K562 (cell line): Measurements from ENCODE around the gene MIEF1. TPM values are rescaled to one million over a fixed set of nuclear protein-coding genes. Genes with fewer than 3 reads are reported as not detected.

Experiments
- ATF7 ChIP-seq: fragments of 450-650 bp; IDR thresholded peaks from 2 replicates; pipeline ENCODE4 v1.7.1; 2014; ENCODE audit warnings: mild to moderate bottlenecking, moderate library complexity
- BMI1 ChIP-seq: fragments of 150-350 bp; IDR thresholded peaks from 2 replicates; pipeline ENCODE4 v1.6.1; 2014; ENCODE audit warnings: low read length
- ETV6 ChIP-seq, 3 experiments: fragments of 150-350 bp in 1 of 3; sonication (generic) in 1 of 3; formaldehyde crosslinking in 1 of 3; IDR thresholded peaks; 2 replicates each; pipeline versions ENCODE4 v1.6.1 to v1.8.0; 2014 to 2022; ENCODE audit warnings: borderline replicate concordance in 2 of 3, low read depth in 2 of 3, antibody characterized with exemption in 1 of 3, low read length in 1 of 3, mild to moderate bottlenecking in 1 of 3, missing genetic modification reagents in 1 of 3
- HLTF ChIP-seq: fragments of 450-650 bp; IDR thresholded peaks from 2 replicates; pipeline ENCODE4 v1.6.1; 2016
- JUND ChIP-seq, 2 experiments: IDR thresholded peaks; 2 replicates in 1 of 2; 3 replicates in 1 of 2; pipeline ENCODE4 v1.6.1; 2011; ENCODE audit warnings: borderline replicate concordance in 2 of 2, low read depth in 2 of 2, low read length in 2 of 2, improper control_type of control experiment in 1 of 2, missing biosample characterization in 1 of 2, missing genetic modification characterization in 1 of 2, missing genetic modification reagents in 1 of 2
- KLF10 ChIP-seq: fragments of 250-450 bp; sonication (Bioruptor Pico); IDR thresholded peaks from 2 replicates; pipeline ENCODE4 v1.6.1; 2021; ENCODE audit warnings: matching md5 sums
- KLF16 ChIP-seq: IDR thresholded peaks from 2 replicates; pipeline ENCODE4 v1.6.1; 2016; ENCODE audit warnings: antibody characterized with exemption
- POLR2H ChIP-seq: IDR thresholded peaks from 2 replicates; pipeline ENCODE4 v1.6.1; 2016; ENCODE audit warnings: missing genetic modification characterization, low read depth, mild to moderate bottlenecking, control low read depth, missing compliant biosample characterization, moderate library complexity
- PPARD ChIP-seq: fragments of 250-450 bp; sonication (Bioruptor Pico); IDR thresholded peaks from 2 replicates; pipeline ENCODE4 v1.8.0; 2022; ENCODE audit warnings: inconsistent platforms, mild to moderate bottlenecking, moderate library complexity
- RBM15 ChIP-seq: fragments of 200-400 bp; formaldehyde crosslinking; IDR thresholded peaks from 2 replicates; pipeline ENCODE4 v1.6.1; 2018; ENCODE audit warnings: mild to moderate bottlenecking, low read length, moderate library complexity; ENCODE audit not compliant: insufficient read depth
- RUNX1 ChIP-seq: sonication (generic); IDR thresholded peaks from 2 replicates; pipeline ENCODE4 v1.6.1; 2016; ENCODE audit warnings: antibody characterized with exemption, low read depth
- SMARCA4 ChIP-seq: fragments of 450-650 bp; IDR thresholded peaks from 2 replicates; pipeline ENCODE4 v1.6.1; 2016
- ZNF12 ChIP-seq: sonication (generic); formaldehyde crosslinking; IDR thresholded peaks from 2 replicates; pipeline ENCODE4 v1.4.0; 2020; ENCODE audit warnings: mild to moderate bottlenecking, missing genetic modification reagents
- ZNF282 ChIP-seq: sonication (generic); formaldehyde crosslinking; IDR thresholded peaks from 2 replicates; pipeline ENCODE4 v1.8.1; 2023; ENCODE audit warnings: missing genetic modification reagents
- ZNF384 ChIP-seq: IDR thresholded peaks from 2 replicates; pipeline ENCODE4 v1.6.1; 2012; ENCODE audit warnings: low read depth, low read length, improper control_type of control experiment
- polyA plus RNA-seq, 8 experiments: library from polyadenylated mRNA; depleted of rRNA in 4 of 8; stranded (reverse) in 5 of 8; unstranded in 3 of 8; fragments of >200 nt; fragmentation: Nextera tagmentation in 2 of 8; fragmentation: Illumina TruSeq in 1 of 8; extraction: Ambion mirVana in 2 of 8; extraction: Trizol in 1 of 8; gene quantifications; 2 replicates each; pipeline versions ENCODE4 v1.2.1 to v1.2.3, GENCODE V29; 2011 to 2014; ENCODE audit warnings: inconsistent platforms in 1 of 8, missing spikeins in 1 of 8
- total RNA-seq, 7 experiments: library from RNA; depleted of rRNA in 6 of 7; stranded (reverse); fragments of >200 nt in 6 of 7; fragmentation: Illumina TruSeq in 2 of 7; extraction: Trizol in 2 of 7; gene quantifications; 2 replicates each; pipeline versions ENCODE4 v1.2.1 to v1.2.3, GENCODE V29; 2011 to 2021; ENCODE audit warnings: low replicate concordance in 1 of 7
- TF ChIP-seq, protein P1 (sequence below): fragments of 250-450 bp; sonication (Bioruptor Pico); IDR thresholded peaks from 2 replicates; pipeline ENCODE4 v1.4.0; 2020; ENCODE audit warnings: mild to moderate bottlenecking, moderate library complexity
- TF ChIP-seq, protein P2 (sequence below): IDR thresholded peaks from 2 replicates; pipeline ENCODE4 v1.6.1; 2014; ENCODE audit warnings: antibody characterized with exemption
- TF ChIP-seq, protein P3 (sequence below), 2 experiments: IDR thresholded peaks; 2 replicates each; pipeline ENCODE4 v1.6.1; 2012; ENCODE audit warnings: improper control_type of control experiment in 2 of 2, low read depth in 2 of 2, low read length in 2 of 2, borderline replicate concordance in 1 of 2
- TF ChIP-seq, protein P4 (sequence below): IDR thresholded peaks from 2 replicates; pipeline ENCODE4 v1.6.1; 2012; ENCODE audit warnings: low read depth, low read length, improper control_type of control experiment, borderline replicate concordance

Gene MIEF1
- total and polyA plus RNA-seq, 9 of the 15 experiments (the other 6 are each of a cell fraction or from before 2014, with no cell fraction given) = 10.9 to 51.8 (median 25.5) TPM

DNA sequence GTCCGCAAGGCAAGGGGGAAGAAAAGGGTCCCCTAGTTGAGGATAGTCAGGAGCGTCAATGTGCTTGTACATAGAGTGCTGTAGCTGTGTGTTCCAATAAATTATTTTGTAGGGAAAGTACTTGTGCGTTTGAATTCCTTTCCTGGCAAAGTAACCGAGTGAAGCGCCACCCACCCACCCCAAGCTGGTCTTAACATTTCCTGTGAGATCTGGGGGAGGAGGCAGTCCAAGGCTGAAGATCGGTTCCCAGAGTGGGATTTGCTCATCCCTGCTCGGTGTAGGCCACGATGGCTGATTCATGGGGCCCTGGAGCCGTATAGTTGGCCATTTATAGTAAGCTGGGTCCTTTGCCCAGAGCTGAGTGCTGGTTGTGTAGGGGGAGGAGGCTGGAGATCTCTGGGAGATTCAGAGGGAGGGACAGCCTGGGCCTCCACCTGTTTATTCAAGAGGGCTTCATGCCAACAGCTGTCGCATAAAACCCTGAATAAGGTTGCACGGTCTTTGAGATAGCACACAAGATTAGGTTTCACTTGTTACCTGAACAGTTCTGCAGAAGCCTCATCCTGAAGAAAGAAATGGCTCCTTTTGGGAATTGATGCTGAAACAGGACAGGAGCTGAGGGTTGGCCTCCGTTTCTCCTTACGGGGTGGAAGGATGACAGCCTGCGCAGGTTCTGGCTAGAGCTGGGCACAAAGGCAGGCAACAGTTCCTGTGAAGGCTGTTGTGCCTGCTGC, 20.6 kb downstream of the MIEF1 start (continued):
- TF ChIP-seq, protein P1, sequence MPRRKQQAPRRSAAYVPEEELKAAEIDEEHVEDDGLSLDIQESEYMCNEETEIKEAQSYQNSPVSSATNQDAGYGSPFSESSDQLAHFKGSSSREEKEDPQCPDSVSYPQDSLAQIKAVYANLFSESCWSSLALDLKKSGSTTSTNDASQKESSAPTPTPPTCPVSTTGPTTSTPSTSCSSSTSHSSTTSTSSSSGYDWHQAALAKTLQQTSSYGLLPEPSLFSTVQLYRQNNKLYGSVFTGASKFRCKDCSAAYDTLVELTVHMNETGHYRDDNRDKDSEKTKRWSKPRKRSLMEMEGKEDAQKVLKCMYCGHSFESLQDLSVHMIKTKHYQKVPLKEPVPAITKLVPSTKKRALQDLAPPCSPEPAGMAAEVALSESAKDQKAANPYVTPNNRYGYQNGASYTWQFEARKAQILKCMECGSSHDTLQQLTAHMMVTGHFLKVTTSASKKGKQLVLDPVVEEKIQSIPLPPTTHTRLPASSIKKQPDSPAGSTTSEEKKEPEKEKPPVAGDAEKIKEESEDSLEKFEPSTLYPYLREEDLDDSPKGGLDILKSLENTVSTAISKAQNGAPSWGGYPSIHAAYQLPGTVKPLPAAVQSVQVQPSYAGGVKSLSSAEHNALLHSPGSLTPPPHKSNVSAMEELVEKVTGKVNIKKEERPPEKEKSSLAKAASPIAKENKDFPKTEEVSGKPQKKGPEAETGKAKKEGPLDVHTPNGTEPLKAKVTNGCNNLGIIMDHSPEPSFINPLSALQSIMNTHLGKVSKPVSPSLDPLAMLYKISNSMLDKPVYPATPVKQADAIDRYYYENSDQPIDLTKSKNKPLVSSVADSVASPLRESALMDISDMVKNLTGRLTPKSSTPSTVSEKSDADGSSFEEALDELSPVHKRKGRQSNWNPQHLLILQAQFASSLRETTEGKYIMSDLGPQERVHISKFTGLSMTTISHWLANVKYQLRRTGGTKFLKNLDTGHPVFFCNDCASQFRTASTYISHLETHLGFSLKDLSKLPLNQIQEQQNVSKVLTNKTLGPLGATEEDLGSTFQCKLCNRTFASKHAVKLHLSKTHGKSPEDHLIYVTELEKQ (CRISPR knock-in tag) = no peak
- TF ChIP-seq, protein P2, sequence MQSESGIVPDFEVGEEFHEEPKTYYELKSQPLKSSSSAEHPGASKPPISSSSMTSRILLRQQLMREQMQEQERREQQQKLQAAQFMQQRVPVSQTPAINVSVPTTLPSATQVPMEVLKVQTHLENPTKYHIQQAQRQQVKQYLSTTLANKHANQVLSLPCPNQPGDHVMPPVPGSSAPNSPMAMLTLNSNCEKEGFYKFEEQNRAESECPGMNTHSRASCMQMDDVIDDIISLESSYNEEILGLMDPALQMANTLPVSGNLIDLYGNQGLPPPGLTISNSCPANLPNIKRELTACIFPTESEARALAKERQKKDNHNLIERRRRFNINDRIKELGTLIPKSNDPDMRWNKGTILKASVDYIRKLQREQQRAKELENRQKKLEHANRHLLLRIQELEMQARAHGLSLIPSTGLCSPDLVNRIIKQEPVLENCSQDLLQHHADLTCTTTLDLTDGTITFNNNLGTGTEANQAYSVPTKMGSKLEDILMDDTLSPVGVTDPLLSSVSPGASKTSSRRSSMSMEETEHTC = no peak
- TF ChIP-seq, protein P3, sequence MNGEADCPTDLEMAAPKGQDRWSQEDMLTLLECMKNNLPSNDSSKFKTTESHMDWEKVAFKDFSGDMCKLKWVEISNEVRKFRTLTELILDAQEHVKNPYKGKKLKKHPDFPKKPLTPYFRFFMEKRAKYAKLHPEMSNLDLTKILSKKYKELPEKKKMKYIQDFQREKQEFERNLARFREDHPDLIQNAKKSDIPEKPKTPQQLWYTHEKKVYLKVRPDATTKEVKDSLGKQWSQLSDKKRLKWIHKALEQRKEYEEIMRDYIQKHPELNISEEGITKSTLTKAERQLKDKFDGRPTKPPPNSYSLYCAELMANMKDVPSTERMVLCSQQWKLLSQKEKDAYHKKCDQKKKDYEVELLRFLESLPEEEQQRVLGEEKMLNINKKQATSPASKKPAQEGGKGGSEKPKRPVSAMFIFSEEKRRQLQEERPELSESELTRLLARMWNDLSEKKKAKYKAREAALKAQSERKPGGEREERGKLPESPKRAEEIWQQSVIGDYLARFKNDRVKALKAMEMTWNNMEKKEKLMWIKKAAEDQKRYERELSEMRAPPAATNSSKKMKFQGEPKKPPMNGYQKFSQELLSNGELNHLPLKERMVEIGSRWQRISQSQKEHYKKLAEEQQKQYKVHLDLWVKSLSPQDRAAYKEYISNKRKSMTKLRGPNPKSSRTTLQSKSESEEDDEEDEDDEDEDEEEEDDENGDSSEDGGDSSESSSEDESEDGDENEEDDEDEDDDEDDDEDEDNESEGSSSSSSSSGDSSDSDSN (IDR thresholded peaks at IDR 0.05; ENCODE audit: borderline replicate concordance in 1 of 2, low read depth in 2 of 2, low read length in 2 of 2) = no peak
- TF ChIP-seq POLR2H (tag) (peak; percentile 60), SMARCA4 (no peak), PPARD (CRISPR knock-in tag) (no peak), JUND (IDR thresholded peaks at IDR 0.05; ENCODE audit: borderline replicate concordance, low read depth, low read length) (0 out of 2 replicates have a peak, but pooled peaks have one; percentile 3), JUND (tag; IDR thresholded peaks at IDR 0.05; ENCODE audit: borderline replicate concordance, low read depth, low read length) (no peak), ZNF282 (no peak), ETV6 (IDR thresholded peaks at IDR 0.05; ENCODE audit: borderline replicate concordance in 1 of 2, low read depth in 2 of 2, low read length in 1 of 2) (no peak), ETV6 (CRISPR knock-in tag; IDR thresholded peaks at IDR 0.05; ENCODE audit: borderline replicate concordance) (0 out of 2 replicates have a peak, but pooled peaks have one; percentile 31), RUNX1 (no peak), ATF7 (no peak), RBM15 (no peak), ZNF384 (no peak), KLF16 (no peak), KLF10 (CRISPR knock-in tag) (0 out of 2 replicates have a peak, but pooled peaks have one; percentile 10), HLTF (no peak), BMI1 (no peak), ZNF12 (CRISPR knock-in tag) (no peak)
- TF ChIP-seq, protein P4, sequence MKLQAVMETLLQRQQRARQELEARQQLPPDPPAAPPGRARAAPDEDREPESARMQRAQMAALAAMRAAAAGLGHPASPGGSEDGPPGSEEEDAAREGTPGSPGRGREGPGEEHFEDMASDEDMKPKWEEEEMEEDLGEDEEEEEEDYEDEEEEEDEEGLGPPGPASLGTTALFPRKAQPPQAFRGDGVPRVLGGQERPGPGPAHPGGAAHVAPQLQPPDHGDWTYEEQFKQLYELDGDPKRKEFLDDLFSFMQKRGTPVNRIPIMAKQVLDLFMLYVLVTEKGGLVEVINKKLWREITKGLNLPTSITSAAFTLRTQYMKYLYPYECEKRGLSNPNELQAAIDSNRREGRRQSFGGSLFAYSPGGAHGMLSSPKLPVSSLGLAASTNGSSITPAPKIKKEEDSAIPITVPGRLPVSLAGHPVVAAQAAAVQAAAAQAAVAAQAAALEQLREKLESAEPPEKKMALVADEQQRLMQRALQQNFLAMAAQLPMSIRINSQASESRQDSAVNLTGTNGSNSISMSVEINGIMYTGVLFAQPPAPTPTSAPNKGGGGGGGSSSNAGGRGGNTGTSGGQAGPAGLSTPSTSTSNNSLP = no peak
